Parathyroid adenoma (tissue), 2 donors: Measurements from ENCODE around the gene LSM5.

Source experiments
- H2AFZ ChIP-seq: fragments of 300-600 bp; sonication (generic); one replicate; pipeline ENCODE4 v1.7.0; 2017; ENCODE audit warnings: antibody characterized with exemption, mild to moderate bottlenecking
- H3K27ac ChIP-seq: fragments of 300-600 bp; sonication (generic); one replicate; pipeline ENCODE4 v1.7.0; 2017
- H3K27me3 ChIP-seq: fragments of 300-600 bp; sonication (generic); one replicate; pipeline ENCODE4 v1.7.0; 2017; ENCODE audit warnings: low read length; ENCODE audit not compliant: control insufficient read depth, insufficient read depth
- H3K36me3 ChIP-seq: fragments of 300-600 bp; sonication (generic); one replicate; pipeline ENCODE4 v1.7.0; 2017; ENCODE audit warnings: low read length; ENCODE audit not compliant: control insufficient read depth, insufficient read depth
- H3K4me1 ChIP-seq: fragments of 300-600 bp; sonication (generic); one replicate; pipeline ENCODE4 v1.7.0; 2017; ENCODE audit warnings: control low read depth
- H3K4me2 ChIP-seq: fragments of 300-600 bp; sonication (generic); one replicate; pipeline ENCODE4 v1.7.0; 2017; ENCODE audit warnings: low read length
- H3K4me3 ChIP-seq: fragments of 300-600 bp; sonication (generic); one replicate; pipeline ENCODE4 v1.7.0; 2017; ENCODE audit warnings: low read depth, low read length
- H3K79me2 ChIP-seq: fragments of 300-600 bp; sonication (generic); one replicate; pipeline ENCODE4 v1.7.0; 2017; ENCODE audit warnings: control low read depth
- H3K9ac ChIP-seq: fragments of 300-600 bp; sonication (generic); one replicate; pipeline ENCODE4 v1.7.0; 2017; ENCODE audit warnings: mild to moderate bottlenecking
- H3K9me3 ChIP-seq: fragments of 300-600 bp; sonication (generic); one replicate; pipeline ENCODE4 v1.7.0; 2017; ENCODE audit warnings: low read length; ENCODE audit not compliant: control insufficient read depth
- TF ChIP-seq, protein P1 (sequence below): fragments of 300-600 bp; sonication (generic); IDR thresholded peaks from one replicate; pipeline ENCODE4 v1.7.0; 2017; ENCODE audit warnings: antibody characterized with exemption, mild to moderate bottlenecking
- donor health status: primary hyperparathyroidism.

Gene LSM5

GRCh38 chr7:32490127-32490796 lies at the start of gene LSM5:
TSS of gene LSM5 (minus strand) at chr7:32490380. CDS start at chr7:32490365, 15 bp downstream.
- H2AFZ ChIP-seq = peak within 1 kb of the TSS; percentile 91
- TF ChIP-seq, protein P1, sequence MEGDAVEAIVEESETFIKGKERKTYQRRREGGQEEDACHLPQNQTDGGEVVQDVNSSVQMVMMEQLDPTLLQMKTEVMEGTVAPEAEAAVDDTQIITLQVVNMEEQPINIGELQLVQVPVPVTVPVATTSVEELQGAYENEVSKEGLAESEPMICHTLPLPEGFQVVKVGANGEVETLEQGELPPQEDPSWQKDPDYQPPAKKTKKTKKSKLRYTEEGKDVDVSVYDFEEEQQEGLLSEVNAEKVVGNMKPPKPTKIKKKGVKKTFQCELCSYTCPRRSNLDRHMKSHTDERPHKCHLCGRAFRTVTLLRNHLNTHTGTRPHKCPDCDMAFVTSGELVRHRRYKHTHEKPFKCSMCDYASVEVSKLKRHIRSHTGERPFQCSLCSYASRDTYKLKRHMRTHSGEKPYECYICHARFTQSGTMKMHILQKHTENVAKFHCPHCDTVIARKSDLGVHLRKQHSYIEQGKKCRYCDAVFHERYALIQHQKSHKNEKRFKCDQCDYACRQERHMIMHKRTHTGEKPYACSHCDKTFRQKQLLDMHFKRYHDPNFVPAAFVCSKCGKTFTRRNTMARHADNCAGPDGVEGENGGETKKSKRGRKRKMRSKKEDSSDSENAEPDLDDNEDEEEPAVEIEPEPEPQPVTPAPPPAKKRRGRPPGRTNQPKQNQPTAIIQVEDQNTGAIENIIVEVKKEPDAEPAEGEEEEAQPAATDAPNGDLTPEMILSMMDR = no peak
- H3K79me2 ChIP-seq = peaks cover 2% of the 10 kb centered on the region
- no peak within 1 kb of the TSS for H3K9ac ChIP-seq
- H3K9me3 ChIP-seq = no peaks in the 10 kb centered on the region
- peak within 1 kb of the TSS; percentile 85 for H3K27ac ChIP-seq
- no peaks in the 10 kb centered on the region for H3K4me1 ChIP-seq
- peak within 1 kb of the TSS; percentile 57 for H3K4me3 ChIP-seq
- peak within 1 kb of the TSS; percentile 72 for H3K4me2 ChIP-seq
- H3K27me3 ChIP-seq = no peaks in the 10 kb centered on the region
- H3K36me3 ChIP-seq = no peaks in the 10 kb centered on the region

DNA sequence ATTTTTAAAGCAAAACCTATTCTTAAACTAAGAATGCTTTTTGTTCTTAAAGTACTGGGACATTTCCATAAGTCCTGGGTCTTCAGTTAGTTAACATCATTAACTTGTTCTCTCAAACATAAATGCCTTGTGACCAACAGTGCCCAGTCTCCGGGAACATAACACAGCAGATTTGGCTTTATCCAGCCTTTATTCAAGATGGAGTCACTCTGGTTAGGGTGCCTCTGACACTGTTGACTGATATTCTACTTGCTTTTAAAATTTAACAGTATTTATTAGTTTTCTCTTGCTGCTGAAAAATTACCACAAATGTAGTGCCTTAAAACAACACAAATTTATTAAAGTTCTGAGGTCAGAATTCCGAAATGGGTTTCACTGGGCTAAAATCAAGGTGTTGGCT lies 49.2 kb upstream of the LSM5 start:
- TF ChIP-seq, protein P1 = no peak
- Histone ChIP-seq H3K36me3 (no peaks in the 10 kb centered on the region), H2AFZ (no peak overlapping the region), H3K27me3 (no peaks in the 10 kb centered on the region), H3K4me3 (no peak overlapping the region), H3K79me2 (peaks cover 27% of the 10 kb centered on the region), H3K4me1 (peaks cover 5% of the 10 kb centered on the region), H3K9me3 (no peaks in the 10 kb centered on the region), H3K4me2 (no peak overlapping the region), H3K9ac (no peak overlapping the region), H3K27ac (no peak overlapping the region)

GRCh38 chr7:32537760-32538159 lies 47.6 kb upstream of the LSM5 start:
- no peak overlapping the region for H3K4me3 ChIP-seq
- TF ChIP-seq, protein P1 = no peak

GRCh38 chr7:32536585-32536984 lies 46.4 kb upstream of the LSM5 start:
- Histone ChIP-seq H3K36me3 (no peaks in the 10 kb centered on the region), H3K4me1 (peaks cover 5% of the 10 kb centered on the region), H2AFZ (no peak overlapping the region), H3K27me3 (no peaks in the 10 kb centered on the region), H3K4me3 (no peak overlapping the region), H3K27ac (no peak overlapping the region), H3K9me3 (no peaks in the 10 kb centered on the region), H3K79me2 (peaks cover 21% of the 10 kb centered on the region), H3K9ac (no peak overlapping the region), H3K4me2 (no peak overlapping the region)
- TF ChIP-seq, protein P1 = no peak

More at GRCh38 chr7:32537760-32538159, 47.6 kb upstream of the LSM5 start:
- no peaks in the 10 kb centered on the region for H3K9me3 ChIP-seq
- peaks cover 5% of the 10 kb centered on the region for H3K4me1 ChIP-seq
- no peak overlapping the region for H3K9ac ChIP-seq
- H3K36me3 ChIP-seq = no peaks in the 10 kb centered on the region
- H3K27me3 ChIP-seq = no peaks in the 10 kb centered on the region
- H2AFZ ChIP-seq = no peak overlapping the region
- no peak overlapping the region for H3K4me2 ChIP-seq
- H3K27ac ChIP-seq = no peak overlapping the region
- peaks cover 23% of the 10 kb centered on the region for H3K79me2 ChIP-seq

DNA sequence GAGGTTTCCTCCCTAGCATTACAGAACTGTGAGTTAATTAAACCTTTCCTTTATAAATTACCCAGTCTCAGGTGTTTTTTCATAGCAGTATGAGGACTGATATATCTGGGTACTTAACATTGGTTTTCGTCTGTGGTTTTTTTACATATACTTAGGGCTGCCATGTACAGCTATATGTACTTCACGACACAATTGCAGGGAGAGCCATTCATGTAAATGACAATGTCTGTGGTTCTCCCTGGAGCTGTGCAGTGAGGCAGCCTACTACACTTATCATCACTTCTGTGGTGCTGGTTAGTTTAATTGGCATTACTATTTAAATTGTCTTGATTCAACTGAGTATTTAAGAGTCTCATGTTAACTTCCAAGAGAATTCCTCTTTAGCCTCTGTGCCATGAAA lies 45.8 kb upstream of the LSM5 start:
- H3K27ac ChIP-seq = no peak overlapping the region
- no peak overlapping the region for H3K4me3 ChIP-seq
- TF ChIP-seq, protein P1 = no peak
- peaks cover 24% of the 10 kb centered on the region for H3K79me2 ChIP-seq
- H3K4me2 ChIP-seq = no peak overlapping the region
- no peaks in the 10 kb centered on the region for H3K9me3 ChIP-seq
- H3K36me3 ChIP-seq = no peaks in the 10 kb centered on the region
- peaks cover 7% of the 10 kb centered on the region for H3K4me1 ChIP-seq
- H3K9ac ChIP-seq = no peak overlapping the region
- no peaks in the 10 kb centered on the region for H3K27me3 ChIP-seq
- H2AFZ ChIP-seq = no peak overlapping the region
